ENCODE measurements around the gene GPR84. TPM values are rescaled to one million over a fixed set of nuclear protein-coding genes. Genes with fewer than 3 reads are reported as not detected.

GPR84 gene
- total and polyA plus RNA-seq, 9 of the 15 experiments (the other 6 are each of a cell fraction or from before 2014, with no cell fraction given): 0.07 to 0.18 (median 0.11) TPM; not detected in 5

DNA sequence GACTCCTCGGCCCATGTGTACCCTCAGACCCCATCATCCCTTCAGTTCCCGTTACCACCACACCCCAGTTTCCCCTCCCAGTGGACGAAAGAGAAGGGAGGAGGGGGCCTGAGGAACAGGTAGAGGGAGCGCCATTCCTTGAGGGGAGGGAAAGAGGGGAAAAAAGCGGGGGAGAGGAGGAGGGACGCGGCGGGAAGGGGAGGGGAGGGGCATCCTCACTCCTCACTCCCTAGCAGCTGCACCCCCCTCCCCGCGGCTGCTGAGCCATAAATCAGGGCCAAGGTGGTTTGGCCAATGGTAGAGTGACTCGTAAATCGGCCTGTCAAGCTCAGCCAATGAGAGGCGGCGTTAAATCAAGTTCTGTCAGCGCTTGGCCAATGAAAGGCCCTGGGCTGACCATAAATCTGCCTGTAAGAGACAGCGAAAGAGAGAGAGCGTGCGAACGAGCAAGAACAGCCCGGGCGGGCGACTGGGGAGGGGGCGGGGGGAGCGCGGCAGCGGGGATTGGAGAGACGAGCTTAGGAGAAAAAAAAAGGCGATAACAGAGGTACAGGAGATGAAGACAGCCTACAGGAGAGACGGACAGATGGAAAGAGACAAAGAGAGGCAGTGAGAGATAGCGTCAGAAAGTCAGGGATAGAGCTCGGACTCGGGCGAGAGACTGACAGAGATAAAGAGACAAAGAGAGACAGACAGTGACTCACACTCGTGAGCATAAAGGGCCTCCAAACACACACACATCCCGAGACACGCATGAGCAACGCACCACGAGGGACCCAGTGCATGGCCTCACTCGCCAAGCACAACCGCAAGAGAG, 5.1 kb downstream of the GPR84 start (continued):
- TF ChIP-seq ATF1 (CRISPR knock-in tag; IDR thresholded peaks at IDR 0.05): no peak
- TF ChIP-seq ATF1 (tag; IDR thresholded peaks at IDR 0.05): peak; percentile 95
- peak; percentile 79 for TF ChIP-seq MEF2D (tag; conservative IDR thresholded peaks at IDR 0.05; ENCODE audit: low read depth)
- TF ChIP-seq, protein P1, sequence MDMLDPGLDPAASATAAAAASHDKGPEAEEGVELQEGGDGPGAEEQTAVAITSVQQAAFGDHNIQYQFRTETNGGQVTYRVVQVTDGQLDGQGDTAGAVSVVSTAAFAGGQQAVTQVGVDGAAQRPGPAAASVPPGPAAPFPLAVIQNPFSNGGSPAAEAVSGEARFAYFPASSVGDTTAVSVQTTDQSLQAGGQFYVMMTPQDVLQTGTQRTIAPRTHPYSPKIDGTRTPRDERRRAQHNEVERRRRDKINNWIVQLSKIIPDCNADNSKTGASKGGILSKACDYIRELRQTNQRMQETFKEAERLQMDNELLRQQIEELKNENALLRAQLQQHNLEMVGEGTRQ (CRISPR knock-in tag; IDR thresholded peaks at IDR 0.05): no peak
- TF ChIP-seq, protein P2, sequence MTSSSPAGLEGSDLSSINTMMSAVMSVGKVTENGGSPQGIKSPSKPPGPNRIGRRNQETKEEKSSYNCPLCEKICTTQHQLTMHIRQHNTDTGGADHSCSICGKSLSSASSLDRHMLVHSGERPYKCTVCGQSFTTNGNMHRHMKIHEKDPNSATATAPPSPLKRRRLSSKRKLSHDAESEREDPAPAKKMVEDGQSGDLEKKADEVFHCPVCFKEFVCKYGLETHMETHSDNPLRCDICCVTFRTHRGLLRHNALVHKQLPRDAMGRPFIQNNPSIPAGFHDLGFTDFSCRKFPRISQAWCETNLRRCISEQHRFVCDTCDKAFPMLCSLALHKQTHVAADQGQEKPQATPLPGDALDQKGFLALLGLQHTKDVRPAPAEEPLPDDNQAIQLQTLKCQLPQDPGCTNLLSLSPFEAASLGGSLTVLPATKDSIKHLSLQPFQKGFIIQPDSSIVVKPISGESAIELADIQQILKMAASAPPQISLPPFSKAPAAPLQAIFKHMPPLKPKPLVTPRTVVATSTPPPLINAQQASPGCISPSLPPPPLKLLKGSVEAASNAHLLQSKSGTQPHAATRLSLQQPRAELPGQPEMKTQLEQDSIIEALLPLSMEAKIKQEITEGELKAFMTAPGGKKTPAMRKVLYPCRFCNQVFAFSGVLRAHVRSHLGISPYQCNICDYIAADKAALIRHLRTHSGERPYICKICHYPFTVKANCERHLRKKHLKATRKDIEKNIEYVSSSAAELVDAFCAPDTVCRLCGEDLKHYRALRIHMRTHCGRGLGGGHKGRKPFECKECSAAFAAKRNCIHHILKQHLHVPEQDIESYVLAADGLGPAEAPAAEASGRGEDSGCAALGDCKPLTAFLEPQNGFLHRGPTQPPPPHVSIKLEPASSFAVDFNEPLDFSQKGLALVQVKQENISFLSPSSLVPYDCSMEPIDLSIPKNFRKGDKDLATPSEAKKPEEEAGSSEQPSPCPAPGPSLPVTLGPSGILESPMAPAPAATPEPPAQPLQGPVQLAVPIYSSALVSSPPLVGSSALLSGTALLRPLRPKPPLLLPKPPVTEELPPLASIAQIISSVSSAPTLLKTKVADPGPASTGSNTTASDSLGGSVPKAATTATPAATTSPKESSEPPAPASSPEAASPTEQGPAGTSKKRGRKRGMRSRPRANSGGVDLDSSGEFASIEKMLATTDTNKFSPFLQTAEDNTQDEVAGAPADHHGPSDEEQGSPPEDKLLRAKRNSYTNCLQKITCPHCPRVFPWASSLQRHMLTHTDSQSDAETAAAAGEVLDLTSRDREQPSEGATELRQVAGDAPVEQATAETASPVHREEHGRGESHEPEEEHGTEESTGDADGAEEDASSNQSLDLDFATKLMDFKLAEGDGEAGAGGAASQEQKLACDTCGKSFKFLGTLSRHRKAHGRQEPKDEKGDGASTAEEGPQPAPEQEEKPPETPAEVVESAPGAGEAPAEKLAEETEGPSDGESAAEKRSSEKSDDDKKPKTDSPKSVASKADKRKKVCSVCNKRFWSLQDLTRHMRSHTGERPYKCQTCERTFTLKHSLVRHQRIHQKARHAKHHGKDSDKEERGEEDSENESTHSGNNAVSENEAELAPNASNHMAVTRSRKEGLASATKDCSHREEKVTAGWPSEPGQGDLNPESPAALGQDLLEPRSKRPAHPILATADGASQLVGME (CRISPR knock-in tag; IDR thresholded peaks at IDR 0.05): 0 out of 2 replicates have a peak, but pooled peaks have one; percentile 74
- TF ChIP-seq ZNF143 (CRISPR knock-in tag; IDR thresholded peaks at IDR 0.05): no peak
- TF ChIP-seq RBM22 (IDR thresholded peaks at IDR 0.05; ENCODE audit: low read depth, low read length, poor library complexity, severe bottlenecking): no peak
- TF ChIP-seq HLTF (IDR thresholded peaks at IDR 0.05): peak; percentile 82
- no peak for TF ChIP-seq SRSF1 (IDR thresholded peaks at IDR 0.05; ENCODE audit: low read depth, low read length)
- TF ChIP-seq, protein P3, sequence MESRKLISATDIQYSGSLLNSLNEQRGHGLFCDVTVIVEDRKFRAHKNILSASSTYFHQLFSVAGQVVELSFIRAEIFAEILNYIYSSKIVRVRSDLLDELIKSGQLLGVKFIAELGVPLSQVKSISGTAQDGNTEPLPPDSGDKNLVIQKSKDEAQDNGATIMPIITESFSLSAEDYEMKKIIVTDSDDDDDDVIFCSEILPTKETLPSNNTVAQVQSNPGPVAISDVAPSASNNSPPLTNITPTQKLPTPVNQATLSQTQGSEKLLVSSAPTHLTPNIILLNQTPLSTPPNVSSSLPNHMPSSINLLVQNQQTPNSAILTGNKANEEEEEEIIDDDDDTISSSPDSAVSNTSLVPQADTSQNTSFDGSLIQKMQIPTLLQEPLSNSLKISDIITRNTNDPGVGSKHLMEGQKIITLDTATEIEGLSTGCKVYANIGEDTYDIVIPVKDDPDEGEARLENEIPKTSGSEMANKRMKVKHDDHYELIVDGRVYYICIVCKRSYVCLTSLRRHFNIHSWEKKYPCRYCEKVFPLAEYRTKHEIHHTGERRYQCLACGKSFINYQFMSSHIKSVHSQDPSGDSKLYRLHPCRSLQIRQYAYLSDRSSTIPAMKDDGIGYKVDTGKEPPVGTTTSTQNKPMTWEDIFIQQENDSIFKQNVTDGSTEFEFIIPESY (CRISPR knock-in tag; IDR thresholded peaks at IDR 0.05): 0 out of 2 replicates have a peak, but pooled peaks have one; percentile 6
- TF ChIP-seq SLC30A9 (CRISPR knock-in tag; IDR thresholded peaks at IDR 0.05): no peak
- no peak for TF ChIP-seq NCOA6 (IDR thresholded peaks at IDR 0.05)
- peak; percentile 71 for TF ChIP-seq EGR1 (conservative IDR thresholded peaks at IDR 0.05)
- no peak for TF ChIP-seq ZNF57 (CRISPR knock-in tag; IDR thresholded peaks at IDR 0.05)
- TF ChIP-seq CHD2 (IDR thresholded peaks at IDR 0.05; ENCODE audit: low read depth, low read length): peak; percentile 89
- TF ChIP-seq, protein P4, sequence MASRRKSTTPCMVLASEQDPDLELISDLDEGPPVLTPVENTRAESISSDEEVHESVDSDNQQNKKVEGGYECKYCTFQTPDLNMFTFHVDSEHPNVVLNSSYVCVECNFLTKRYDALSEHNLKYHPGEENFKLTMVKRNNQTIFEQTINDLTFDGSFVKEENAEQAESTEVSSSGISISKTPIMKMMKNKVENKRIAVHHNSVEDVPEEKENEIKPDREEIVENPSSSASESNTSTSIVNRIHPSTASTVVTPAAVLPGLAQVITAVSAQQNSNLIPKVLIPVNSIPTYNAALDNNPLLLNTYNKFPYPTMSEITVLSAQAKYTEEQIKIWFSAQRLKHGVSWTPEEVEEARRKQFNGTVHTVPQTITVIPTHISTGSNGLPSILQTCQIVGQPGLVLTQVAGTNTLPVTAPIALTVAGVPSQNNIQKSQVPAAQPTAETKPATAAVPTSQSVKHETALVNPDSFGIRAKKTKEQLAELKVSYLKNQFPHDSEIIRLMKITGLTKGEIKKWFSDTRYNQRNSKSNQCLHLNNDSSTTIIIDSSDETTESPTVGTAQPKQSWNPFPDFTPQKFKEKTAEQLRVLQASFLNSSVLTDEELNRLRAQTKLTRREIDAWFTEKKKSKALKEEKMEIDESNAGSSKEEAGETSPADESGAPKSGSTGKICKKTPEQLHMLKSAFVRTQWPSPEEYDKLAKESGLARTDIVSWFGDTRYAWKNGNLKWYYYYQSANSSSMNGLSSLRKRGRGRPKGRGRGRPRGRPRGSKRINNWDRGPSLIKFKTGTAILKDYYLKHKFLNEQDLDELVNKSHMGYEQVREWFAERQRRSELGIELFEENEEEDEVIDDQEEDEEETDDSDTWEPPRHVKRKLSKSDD (conservative IDR thresholded peaks at IDR 0.05; ENCODE audit: low read length): no peak; the same call in 1 of the 2 replicates

All from K562 (cell line).